GM12892 (cell line): ENCODE data around the gene RPL6.

Source experiments
- POLR2A ChIP-seq: IDR thresholded peaks from 2 replicates; pipeline ENCODE4 v1.6.1; 2011; ENCODE audit warnings: low read depth, low read length, control low read depth
- POLR2AphosphoS5 ChIP-seq: IDR thresholded peaks from 2 replicates; pipeline ENCODE4 v1.6.1; 2011; ENCODE audit warnings: low read depth, low read length, control low read depth
- TAF1 ChIP-seq: IDR thresholded peaks from 2 replicates; pipeline ENCODE4 v1.6.1; 2011; ENCODE audit warnings: low read depth, mild to moderate bottlenecking, control low read depth, low read length, borderline replicate concordance

DNA sequence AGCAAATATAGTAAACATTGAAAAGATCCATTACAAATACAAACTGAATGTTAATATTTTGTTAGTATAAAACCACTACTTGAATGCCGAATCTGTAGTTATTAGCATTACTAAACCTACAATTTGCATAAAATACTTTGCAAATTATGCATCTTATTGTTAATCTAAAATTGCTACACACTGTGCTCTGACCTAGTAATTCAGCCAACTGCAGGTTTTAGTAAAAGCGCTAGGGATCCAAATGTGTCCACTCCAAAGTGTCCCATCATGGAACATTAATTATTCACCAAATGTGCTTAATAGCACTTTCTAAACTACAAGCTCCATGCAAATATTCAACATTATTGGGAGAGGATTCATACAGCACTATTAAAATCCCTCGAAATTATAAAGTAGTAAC, 41.4 kb downstream of the RPL6 start:
- TF ChIP-seq POLR2A: no peak
- TF ChIP-seq POLR2AphosphoS5: no peak
- no peak for TF ChIP-seq TAF1
